Hepatocyte (in vitro differentiated cells): ENCODE measurements around the gene MATCAP1.

ENCODE experiments used
- EZH2phosphoT487 ChIP-seq: fragments of 200-600 bp; sonication (generic); IDR thresholded peaks from one replicate; pipeline ENCODE4 v1.6.1; 2018; ENCODE audit warnings: antibody characterized with exemption, mild to moderate bottlenecking, low read depth, moderate library complexity; ENCODE audit not compliant: unreplicated experiment, severe bottlenecking
- TF ChIP-seq, protein P1 (sequence below): fragments of 200-600 bp; sonication (generic); IDR thresholded peaks from 2 replicates; pipeline ENCODE4 v1.5.1; 2016; ENCODE audit warnings: antibody characterized with exemption, mild to moderate bottlenecking; ENCODE audit not compliant: poor library complexity

DNA sequence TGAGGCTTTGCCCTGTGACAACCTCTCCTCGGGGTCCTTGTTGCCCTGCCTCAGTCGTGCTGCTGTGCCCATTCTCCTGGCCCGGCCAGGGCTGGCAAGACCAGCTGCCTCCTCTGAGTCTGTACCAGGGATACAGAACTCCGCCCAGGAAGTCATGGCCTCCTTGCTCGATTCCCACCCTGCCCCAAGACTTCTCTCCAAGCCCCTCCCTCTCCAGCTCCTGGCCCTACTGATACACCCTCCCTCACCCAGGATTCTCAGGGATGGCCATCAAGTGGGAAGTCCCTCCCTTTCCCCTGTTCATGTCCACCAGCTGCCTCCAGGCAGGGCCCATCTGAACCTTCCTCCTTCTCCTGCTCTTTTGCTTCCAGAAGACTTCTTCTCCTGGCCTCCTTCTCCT lies 31.9 kb upstream of the MATCAP1 start:
- TF ChIP-seq, protein P1, sequence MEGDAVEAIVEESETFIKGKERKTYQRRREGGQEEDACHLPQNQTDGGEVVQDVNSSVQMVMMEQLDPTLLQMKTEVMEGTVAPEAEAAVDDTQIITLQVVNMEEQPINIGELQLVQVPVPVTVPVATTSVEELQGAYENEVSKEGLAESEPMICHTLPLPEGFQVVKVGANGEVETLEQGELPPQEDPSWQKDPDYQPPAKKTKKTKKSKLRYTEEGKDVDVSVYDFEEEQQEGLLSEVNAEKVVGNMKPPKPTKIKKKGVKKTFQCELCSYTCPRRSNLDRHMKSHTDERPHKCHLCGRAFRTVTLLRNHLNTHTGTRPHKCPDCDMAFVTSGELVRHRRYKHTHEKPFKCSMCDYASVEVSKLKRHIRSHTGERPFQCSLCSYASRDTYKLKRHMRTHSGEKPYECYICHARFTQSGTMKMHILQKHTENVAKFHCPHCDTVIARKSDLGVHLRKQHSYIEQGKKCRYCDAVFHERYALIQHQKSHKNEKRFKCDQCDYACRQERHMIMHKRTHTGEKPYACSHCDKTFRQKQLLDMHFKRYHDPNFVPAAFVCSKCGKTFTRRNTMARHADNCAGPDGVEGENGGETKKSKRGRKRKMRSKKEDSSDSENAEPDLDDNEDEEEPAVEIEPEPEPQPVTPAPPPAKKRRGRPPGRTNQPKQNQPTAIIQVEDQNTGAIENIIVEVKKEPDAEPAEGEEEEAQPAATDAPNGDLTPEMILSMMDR, result no peak
- no peak for TF ChIP-seq EZH2phosphoT487
